IPS DF 4.7 (cell line): ENCODE measurements around the gene CREB5.

Experiments used
- DNase-seq: peaks from one replicate; pipeline ENCODE4 v3.0.0-alpha.2; 2013; ENCODE audit warnings: low spot score; ENCODE audit errors: extremely low read depth

CREB5 gene

DNA sequence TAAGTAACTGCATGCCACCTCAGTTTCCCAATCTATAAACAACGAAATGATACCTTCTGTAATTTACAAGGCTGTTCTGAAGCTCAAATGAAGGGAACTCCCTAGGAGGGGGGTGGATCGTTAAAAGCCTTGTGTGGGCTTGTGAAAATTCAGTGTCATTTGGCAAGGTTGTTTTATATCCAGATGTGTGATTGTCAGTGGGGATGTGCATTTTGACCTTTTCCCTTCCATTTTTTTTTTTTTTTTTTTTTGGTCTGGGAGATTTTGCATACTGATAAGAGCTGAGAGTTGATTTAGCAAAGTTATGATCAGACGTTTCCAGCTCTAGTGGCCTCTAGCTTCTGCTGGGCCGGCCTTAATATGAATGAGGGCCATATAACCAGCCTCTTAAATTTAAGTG lies 22.8 kb downstream of the CREB5 start:
- no peak for DNase-seq

GRCh38 chr7:28435732-28436378 lies 23.5 kb downstream of the CREB5 start:
- DNase-seq, result no peak

DNA sequence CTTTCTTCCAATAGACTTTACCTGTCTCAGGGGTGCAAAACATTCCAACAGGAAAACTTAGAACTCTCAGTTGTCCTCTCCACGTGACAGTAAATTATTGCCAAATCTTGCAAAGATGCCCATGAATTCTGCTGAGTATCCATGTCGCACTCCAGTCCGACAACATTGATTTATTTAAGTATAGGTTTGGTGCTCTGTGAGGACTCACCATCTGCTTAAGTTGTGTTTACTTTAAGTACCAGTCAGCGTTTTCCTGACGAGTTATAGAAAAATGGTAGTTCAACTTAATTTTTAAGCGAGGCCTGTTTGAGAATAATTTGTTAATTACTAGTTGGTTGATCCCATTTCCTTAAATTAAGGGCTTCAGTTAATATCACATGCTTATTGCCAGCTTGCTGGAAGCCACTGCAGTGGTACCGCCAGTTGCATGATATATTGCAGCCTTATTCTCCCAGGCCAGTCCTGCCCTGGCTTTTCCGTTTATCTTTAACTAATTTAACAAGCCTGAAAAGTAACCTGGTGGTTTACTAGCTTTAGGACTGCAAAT lies 27.8 kb downstream of the CREB5 start:
- no peak for DNase-seq

- DNase-seq, result no peak
Observed at GRCh38 chr7:28442540-28443420, 30.5 kb downstream of the CREB5 start.

GRCh38 chr7:28446131-28446530 lies 33.8 kb downstream of the CREB5 start:
- DNase-seq, result no peak

GRCh38 chr7:28447071-28447470 lies 34.8 kb downstream of the CREB5 start:
- DNase-seq, result no peak

DNA sequence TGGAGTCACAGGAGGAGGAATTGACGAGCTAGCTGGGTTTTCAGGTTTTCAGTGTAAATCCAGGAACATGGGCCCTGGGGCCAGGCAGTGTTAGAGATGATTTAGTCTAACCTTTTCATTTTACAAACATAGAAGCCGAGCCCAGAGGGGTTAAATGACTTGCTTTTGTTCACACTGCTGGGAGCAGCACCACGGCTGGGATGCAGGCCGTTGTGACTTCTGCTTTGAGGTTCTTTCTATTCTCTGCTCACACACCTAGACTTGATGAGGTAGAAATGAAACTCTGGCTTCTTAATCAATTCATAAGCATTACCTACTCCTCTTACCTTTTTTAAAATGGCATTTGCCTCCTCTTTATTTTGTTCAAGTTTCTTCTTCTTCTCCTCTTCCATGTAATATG lies 36.4 kb downstream of the CREB5 start:
- DNase-seq, result no peak

- DNase-seq, result no peak
Observed at GRCh38 chr7:28452681-28453080, 40.4 kb downstream of the CREB5 start.

- no peak for DNase-seq
Observed at GRCh38 chr7:28455486-28455885, 43.2 kb downstream of the CREB5 start.

DNA sequence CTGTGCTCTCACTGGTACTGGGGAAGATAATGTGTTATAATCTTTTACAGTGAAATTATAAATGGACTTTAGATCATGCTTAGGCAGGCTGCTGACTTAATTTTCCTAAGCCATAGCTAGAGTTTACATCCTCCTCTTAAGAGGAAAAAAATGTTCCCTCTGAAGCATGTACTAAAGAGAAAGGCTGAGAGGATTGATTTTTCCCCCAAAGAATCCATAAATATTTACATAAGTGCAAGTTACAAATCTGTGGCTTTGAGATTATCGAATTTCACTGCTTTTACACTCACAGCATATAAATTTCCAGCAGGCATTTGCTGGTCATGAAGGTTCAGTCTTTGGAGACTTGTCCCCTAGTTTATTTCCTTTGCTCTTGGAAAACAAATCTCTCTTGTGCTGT lies 43.7 kb downstream of the CREB5 start:
- no peak for DNase-seq

- DNase-seq, result no peak
Observed at GRCh38 chr7:28458732-28459131, 46.4 kb downstream of the CREB5 start.

- DNase-seq, result no peak
Observed at GRCh38 chr7:28459306-28459705, 47.0 kb downstream of the CREB5 start.

- no peak for DNase-seq
Observed at GRCh38 chr7:28465697-28466096, 53.4 kb downstream of the CREB5 start.

- DNase-seq, result no peak
Observed at GRCh38 chr7:28466341-28466740, 54.0 kb downstream of the CREB5 start.

DNA sequence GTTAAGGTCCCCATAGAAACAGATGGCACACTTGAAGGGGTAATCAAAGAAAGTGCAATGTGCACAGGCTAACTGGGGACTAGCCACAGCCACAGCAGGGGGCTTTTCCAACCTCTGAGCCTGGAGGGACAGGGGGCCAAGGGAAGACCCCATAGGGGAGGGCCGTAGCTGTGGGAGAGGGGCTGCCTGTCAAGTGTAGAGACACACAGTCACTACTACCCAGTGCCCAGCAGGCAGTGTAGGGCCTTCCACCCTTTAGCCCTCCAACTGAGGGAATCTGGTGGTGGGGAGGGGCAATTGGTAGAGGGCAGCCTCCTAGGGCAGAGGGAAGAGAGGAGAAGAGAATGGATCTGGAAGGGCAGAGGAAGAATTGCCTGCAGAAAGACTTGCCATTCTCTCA lies 54.6 kb downstream of the CREB5 start:
- DNase-seq, result no peak

- DNase-seq, result no peak
Observed at GRCh38 chr7:28469562-28469961, 57.2 kb downstream of the CREB5 start.

GRCh38 chr7:28470344-28470743 lies 58.0 kb downstream of the CREB5 start:
- DNase-seq, result no peak

GRCh38 chr7:28472332-28472731 lies 60.0 kb downstream of the CREB5 start:
- no peak for DNase-seq

GRCh38 chr7:28473571-28474281 lies 61.4 kb downstream of the CREB5 start:
- no peak for DNase-seq

- no peak for DNase-seq
Observed at GRCh38 chr7:28474282-28474638, 61.9 kb downstream of the CREB5 start.

DNA sequence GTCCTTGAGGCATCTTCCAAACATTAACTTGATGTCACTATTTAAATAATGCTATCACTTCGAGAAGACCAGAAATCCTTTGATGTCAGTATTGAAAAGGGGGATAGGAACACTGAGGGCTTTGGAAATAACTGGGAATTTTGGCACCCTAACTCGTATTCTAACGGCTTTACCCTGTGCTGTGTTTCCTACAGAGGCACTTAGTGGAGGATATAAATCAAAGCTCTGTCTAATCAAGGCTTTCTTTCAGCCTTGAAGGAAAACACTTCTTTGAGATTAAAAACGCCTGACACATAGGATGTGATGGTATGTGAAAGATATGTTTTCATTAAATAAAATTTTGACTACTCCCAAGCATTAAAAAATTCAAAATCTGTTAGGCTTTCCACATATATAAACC lies 62.3 kb downstream of the CREB5 start:
- no peak for DNase-seq

GRCh38 chr7:28477041-28477442 lies 64.7 kb downstream of the CREB5 start:
- DNase-seq, result no peak
